ENCODE results near the gene ZFR2. TPM values are rescaled to one million over a fixed set of nuclear protein-coding genes. Genes with fewer than 3 reads are reported as not detected.
"Not testable (repeated sequence)": the region's sequence is repeated elsewhere in the genome, so short reads cannot be mapped to it uniquely, and the experiment has no call there.

Gene ZFR2
- not detected for total RNA-seq

GRCh38 chr19:3868770-3869456, at the start of gene ZFR2:
TSS of gene ZFR2 (minus strand) at chr19:3869038. CDS start at chr19:3869017, 21 bp downstream.
- DNase-seq, result no peak

- no peak for DNase-seq
Measured at GRCh38 chr19:3916033-3916432, 47.2 kb upstream of the ZFR2 start.

GRCh38 chr19:3914199-3914598, 45.4 kb upstream of the ZFR2 start:
- no peak for DNase-seq

GRCh38 chr19:3910105-3910504, 41.3 kb upstream of the ZFR2 start:
- DNase-seq, result no peak

- DNase-seq, result no peak
Measured at GRCh38 chr19:3908266-3909054, 39.6 kb upstream of the ZFR2 start.

GRCh38 chr19:3907626-3908265, 38.9 kb upstream of the ZFR2 start:
- no peak for DNase-seq

- no peak for DNase-seq
Measured at GRCh38 chr19:3904233-3904632, 35.4 kb upstream of the ZFR2 start.

GRCh38 chr19:3902317-3902973, 33.6 kb upstream of the ZFR2 start:
- no peak for DNase-seq

- DNase-seq, result no peak
Measured at GRCh38 chr19:3899531-3900294, 30.9 kb upstream of the ZFR2 start.

GRCh38 chr19:3898426-3898825, 29.6 kb upstream of the ZFR2 start:
- DNase-seq, result no peak

- no peak for DNase-seq
Measured at GRCh38 chr19:3897936-3898335, 29.1 kb upstream of the ZFR2 start.

GRCh38 chr19:3895788-3896187, 26.9 kb upstream of the ZFR2 start:
- no peak for DNase-seq

GRCh38 chr19:3894959-3895358, 26.1 kb upstream of the ZFR2 start:
- DNase-seq, result not testable (repeated sequence)

- DNase-seq, result no peak
Measured at GRCh38 chr19:3893509-3894179, 24.8 kb upstream of the ZFR2 start.

- DNase-seq, result no peak
Measured at GRCh38 chr19:3890591-3890990, 21.8 kb upstream of the ZFR2 start.

- DNase-seq, result no peak
Measured at GRCh38 chr19:3882041-3882384, 13.2 kb upstream of the ZFR2 start.

GRCh38 chr19:3881272-3882040, 12.6 kb upstream of the ZFR2 start:
- no peak for DNase-seq

- DNase-seq, result no peak
Measured at GRCh38 chr19:3880471-3881271, 11.8 kb upstream of the ZFR2 start, which contains the start of gene ATCAY. TSS of gene ATCAY (plus strand) at chr19:3880685. CDS start at chr19:3885768, 5,083 bp downstream.

GRCh38 chr19:3879656-3880055, 10.8 kb upstream of the ZFR2 start:
- no peak for DNase-seq

- not testable (repeated sequence) for DNase-seq
Measured at GRCh38 chr19:3874695-3875094, 5.9 kb upstream of the ZFR2 start.

Data from effector CD4-positive, alpha-beta T cell (primary cell).